ENCODE results near the gene CELA2A.

- no peak for TF ChIP-seq POLR2A (IDR thresholded peaks at IDR 0.05)
- TF ChIP-seq CTCF (IDR thresholded peaks at IDR 0.05 in 4 of 5, conservative IDR thresholded peaks at IDR 0.05 in 1 of 5), result no peak
Measured at GRCh38 chr1:15427280-15427666, 29.3 kb upstream of the CELA2A start.

All from gastrocnemius medialis (tissue), 4 donors.